Measurements from ENCODE around the gene VWA3B. TPM values are rescaled to one million over a fixed set of nuclear protein-coding genes. Genes with fewer than 3 reads are reported as not detected.
"Not testable (repeated sequence)": the region's sequence is repeated elsewhere in the genome, so short reads cannot be mapped to it uniquely, and the experiment has no call there.

VWA3B gene, protein sequence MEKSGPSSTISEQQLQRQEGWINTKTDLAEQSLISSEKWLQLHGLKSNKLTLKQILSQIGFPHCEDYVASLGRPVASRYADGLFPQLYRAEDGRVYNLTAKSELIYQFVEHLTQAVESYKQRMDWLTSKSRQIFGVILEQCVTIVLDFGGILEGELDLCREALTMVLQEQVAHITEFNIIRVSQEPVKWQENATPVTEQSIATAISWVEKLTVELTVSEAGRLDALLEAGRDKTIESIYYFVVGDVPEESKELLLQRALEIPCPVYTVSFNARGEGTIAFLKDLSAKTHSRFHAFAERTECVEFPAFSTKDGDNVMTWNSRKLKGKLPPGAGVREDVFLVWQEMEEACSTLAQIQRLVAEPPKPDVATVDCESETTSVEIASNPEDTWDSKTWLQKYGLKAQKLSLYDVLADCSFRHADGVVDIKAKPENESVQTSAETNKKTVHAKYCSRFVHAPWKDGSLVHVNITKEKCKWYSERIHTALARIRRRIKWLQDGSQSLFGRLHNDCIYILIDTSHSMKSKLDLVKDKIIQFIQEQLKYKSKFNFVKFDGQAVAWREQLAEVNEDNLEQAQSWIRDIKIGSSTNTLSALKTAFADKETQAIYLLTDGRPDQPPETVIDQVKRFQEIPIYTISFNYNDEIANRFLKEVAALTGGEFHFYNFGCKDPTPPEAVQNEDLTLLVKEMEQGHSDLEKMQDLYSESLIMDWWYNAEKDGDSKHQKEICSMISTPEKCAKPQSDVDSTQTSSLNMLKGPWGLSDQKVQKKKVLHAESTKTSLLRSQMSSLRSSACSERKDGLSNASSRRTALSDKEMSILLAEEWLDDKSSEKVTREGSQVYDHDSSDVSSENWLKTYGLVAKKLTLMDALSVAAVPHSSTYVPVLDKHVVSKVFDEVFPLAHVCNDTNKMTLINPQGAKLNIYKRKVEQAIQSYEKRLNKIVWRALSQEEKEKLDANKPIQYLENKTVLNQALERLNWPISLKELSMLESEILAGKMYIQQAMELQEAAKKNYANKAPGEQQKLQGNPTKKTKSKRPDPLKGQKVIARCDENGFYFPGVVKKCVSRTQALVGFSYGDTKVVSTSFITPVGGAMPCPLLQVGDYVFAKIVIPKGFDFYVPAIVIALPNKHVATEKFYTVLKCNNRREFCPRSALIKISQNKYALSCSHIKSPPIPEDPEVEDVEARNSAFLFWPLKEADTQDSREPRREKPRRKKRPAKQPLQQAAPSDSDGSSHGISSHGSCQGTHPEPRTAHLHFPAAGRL (N-terminal part only)
- total RNA-seq: not detected

DNA sequence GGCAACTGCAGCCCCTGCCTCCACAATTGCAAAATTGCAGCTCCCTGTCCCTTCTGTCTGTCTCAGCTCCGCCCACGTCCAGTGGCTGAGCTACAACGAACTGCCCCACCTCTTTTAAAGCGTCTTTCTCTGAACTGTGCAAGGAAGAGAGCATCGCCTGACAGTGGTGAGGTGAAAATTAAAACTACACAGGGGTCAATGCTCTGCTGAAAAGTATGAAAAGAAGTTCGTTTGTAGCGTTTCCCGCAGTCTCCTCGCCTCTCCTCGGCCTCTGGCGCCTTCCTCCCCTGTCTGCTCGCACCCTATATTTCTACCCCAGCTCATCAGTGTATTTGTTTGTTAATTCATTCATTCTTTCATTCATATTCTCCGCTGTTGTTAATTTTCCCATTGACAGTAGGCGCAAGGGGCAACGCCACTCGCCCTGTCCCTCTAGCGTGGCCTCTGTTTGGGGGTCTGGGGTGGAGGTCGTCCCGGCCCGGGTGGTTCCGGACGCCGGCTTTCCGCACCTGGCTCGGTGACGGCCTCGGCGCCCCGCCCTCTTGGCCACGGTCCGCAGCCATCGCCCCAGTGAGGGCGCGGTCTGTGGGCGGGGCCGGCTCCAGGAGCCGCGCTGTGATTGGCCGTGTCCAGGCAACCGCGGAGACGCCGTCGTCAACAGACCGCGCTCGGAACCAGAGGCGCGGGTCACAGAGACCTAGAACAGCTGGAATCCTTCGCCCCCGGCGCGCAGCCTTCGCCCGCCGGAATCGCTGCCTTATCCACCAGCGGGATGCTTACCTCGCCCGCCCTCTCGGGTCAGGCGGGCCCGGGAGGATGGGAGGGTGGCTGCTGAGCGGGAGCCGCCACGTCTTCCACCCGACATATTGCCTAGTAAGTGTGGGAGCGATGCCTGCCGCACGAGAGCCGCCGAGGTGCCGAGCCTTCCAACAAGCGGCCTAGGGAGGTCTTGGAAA lies at the start of gene VWA3B:
Gene VWA3B (plus strand): TSS at position 677 of the 956 bp plus-strand sequence. CDS start 5,926 bp downstream, outside the sequence.
- DNase-seq: peak; percentile 66
- no peak within 1 kb of the TSS for H3K27ac Mint-ChIP-seq
- no peaks in the 10 kb centered on the region for H3K36me3 Mint-ChIP-seq (ENCODE audit: low read depth)
- POLR2A ChIA-PET: no interaction called here
- H3K4me1 Mint-ChIP-seq (ENCODE audit: low read depth): peaks cover 38% of the 10 kb centered on the region
- ATAC-seq: peak; percentile 92
- H3K4me3 Mint-ChIP-seq: peak within 1 kb of the TSS; percentile 75
- peaks cover 34% of the 10 kb centered on the region for H3K27me3 Mint-ChIP-seq (ENCODE audit: low read depth)
- CTCF ChIA-PET: no interaction called here
- H3K9me3 Mint-ChIP-seq (ENCODE audit: insufficient read depth): no peaks in the 10 kb centered on the region

DNA sequence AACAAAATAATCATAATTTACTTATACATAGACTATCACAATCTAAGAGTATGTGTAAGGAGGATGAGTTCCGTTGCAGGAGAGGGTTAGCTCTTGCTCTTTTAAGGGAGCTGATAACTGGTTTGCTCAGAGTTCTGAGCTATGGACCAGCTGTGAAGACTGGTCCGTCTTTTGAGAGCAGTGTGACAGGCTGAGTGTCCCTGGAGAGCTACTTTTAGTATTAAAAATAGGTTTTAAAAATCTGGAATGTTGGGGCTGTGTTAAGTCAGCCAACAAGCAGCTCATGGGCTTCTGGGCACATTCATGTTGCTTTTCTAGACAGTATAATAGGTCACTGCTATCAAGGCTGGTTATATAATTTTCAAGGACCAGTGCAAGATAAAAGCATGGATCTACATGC lies 49.8 kb upstream of the VWA3B start:
- POLR2A ChIA-PET: no interaction called here
- H3K4me3 Mint-ChIP-seq: no peak overlapping the region
- no peaks in the 10 kb centered on the region for H3K4me1 Mint-ChIP-seq (ENCODE audit: low read depth)
- H3K27ac Mint-ChIP-seq: no peak overlapping the region
- ATAC-seq: no peak
- H3K36me3 Mint-ChIP-seq (ENCODE audit: low read depth): no peaks in the 10 kb centered on the region
- H3K9me3 Mint-ChIP-seq (ENCODE audit: insufficient read depth): no peaks in the 10 kb centered on the region
- peaks cover 9% of the 10 kb centered on the region for H3K27me3 Mint-ChIP-seq (ENCODE audit: low read depth)
- no peak for DNase-seq
- CTCF ChIA-PET: interaction anchor here (0.5 to 0.9 kb wide), 2 partner anchors 230 to 235 kb away, joined by 3 read pairs; no protein-coding TSS in a partner anchor

DNA sequence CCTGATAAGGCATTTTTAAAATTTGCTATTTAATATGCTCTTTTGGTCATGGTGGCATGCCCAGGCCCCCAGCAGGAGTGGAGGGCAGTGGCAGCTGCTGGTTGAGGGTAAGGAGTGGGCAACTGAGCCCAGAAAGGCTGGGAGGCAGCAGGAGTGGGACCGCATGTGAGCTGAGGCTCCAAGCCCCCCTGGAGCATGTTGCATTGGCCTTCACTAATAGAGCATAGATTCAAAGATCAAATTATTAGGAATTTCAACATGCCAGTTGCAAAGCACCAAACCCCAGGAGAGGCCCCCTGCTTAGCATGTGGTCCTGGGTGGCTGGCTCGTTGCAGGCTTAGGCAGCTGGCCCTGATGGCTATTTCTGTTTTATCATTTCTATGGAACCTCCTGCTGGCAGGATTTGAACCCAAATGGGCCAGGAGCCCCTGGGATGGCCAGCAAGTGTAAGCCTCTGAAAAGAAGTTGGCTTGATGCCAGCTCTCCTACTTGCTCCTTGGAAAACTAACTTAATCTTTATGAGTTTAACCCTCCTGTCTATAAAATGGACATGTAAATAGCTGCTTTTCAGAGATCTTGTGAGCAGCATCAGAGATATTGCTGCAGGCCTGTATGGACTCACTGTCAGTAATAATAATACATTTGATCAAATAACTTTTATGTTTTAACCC lies 49.2 kb upstream of the VWA3B start:
- CTCF ChIA-PET: interaction anchor here (0.7 to 0.9 kb wide), 2 partner anchors 10 to 231 kb away, joined by 3 read pairs; no protein-coding TSS in a partner anchor
- peaks cover 12% of the 10 kb centered on the region for H3K27me3 Mint-ChIP-seq (ENCODE audit: low read depth)
- no peaks in the 10 kb centered on the region for H3K36me3 Mint-ChIP-seq (ENCODE audit: low read depth)
- DNase-seq: no peak
- no peak overlapping the region for H3K4me3 Mint-ChIP-seq
- ATAC-seq: no peak
- POLR2A ChIA-PET: no interaction called here
- no peak overlapping the region for H3K27ac Mint-ChIP-seq
- no peaks in the 10 kb centered on the region for H3K4me1 Mint-ChIP-seq (ENCODE audit: low read depth)
- no peaks in the 10 kb centered on the region for H3K9me3 Mint-ChIP-seq (ENCODE audit: insufficient read depth)

DNA sequence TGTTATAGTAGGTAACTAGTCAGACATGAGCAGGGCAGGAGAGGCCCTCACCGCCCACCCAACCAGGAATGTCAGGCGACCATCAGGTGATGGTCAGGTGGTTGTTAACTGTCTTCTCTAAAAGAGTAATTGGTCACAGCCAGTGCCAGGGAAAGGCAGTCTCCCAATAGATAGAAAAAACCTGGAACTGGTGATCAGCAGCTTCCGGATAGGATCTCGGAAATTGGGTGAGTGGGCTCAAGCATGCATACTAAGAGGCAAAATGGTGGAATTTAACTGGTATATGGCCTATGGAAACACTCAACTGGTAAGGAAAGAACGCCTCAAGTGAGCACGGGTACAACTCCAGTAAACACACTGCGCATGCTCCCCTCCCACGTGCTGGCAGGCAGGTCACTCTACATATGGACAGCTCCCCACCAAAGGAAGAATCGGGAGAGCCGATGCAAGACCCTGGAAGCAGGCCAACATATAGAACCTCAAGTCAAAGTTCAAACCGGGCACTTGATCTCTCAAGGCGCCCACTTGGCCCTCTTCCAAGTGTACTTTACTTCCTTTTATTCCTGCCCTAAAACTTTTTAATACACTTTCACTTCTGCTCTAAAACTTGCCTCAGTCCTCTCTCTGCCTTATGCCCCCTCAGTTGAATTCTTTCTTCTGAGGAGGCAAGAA lies 47.7 kb upstream of the VWA3B start:
- no peak for ATAC-seq
- Mint-ChIP-seq H3K36me3 (ENCODE audit: low read depth) (no peaks in the 10 kb centered on the region), H3K27me3 (ENCODE audit: low read depth) (peaks cover 13% of the 10 kb centered on the region), H3K9me3 (ENCODE audit: insufficient read depth) (peaks cover 7% of the 10 kb centered on the region), H3K27ac (no peak overlapping the region), H3K4me3 (no peak overlapping the region), H3K4me1 (ENCODE audit: low read depth) (no peaks in the 10 kb centered on the region)
- POLR2A ChIA-PET: no interaction called here
- CTCF ChIA-PET: no interaction called here
- DNase-seq: no peak

DNA sequence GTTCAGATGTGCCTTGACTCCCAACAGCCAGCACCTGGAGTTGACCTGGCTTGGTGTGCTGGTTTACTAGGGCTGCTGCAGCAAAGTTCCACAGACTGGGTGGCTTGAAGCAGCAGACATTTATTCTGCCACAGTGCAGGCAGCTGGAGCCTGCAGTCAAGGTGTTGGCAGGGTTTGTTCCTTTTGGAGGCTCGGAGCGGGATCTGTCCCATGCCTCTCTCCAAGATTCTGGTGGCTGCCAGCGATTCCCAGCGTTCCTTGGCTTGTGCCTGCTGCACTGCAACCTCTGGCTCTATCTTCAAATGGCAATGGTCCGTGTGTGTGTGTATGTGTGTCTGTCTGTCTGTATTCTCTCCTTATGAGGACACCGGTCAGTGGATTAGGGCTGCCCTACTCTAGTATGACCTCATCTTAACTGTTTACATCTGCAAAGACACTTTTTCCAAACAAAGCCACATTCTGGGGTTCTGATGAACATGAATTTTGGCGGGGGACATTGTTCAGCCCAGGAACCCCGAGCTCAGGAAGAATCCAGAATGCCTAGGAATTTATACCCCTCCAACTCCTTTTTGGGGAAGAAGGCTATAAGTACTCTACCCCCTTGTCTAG lies 46.5 kb upstream of the VWA3B start:
- H3K4me1 Mint-ChIP-seq (ENCODE audit: low read depth): no peaks in the 10 kb centered on the region
- peaks cover 13% of the 10 kb centered on the region for H3K27me3 Mint-ChIP-seq (ENCODE audit: low read depth)
- CTCF ChIA-PET: no interaction called here
- POLR2A ChIA-PET: no interaction called here
- ATAC-seq (no peak), DNase-seq (no peak)
- peaks cover 6% of the 10 kb centered on the region for H3K36me3 Mint-ChIP-seq (ENCODE audit: low read depth)
- H3K9me3 Mint-ChIP-seq (ENCODE audit: insufficient read depth): peaks cover 16% of the 10 kb centered on the region
- no peak overlapping the region for H3K4me3 Mint-ChIP-seq
- no peak overlapping the region for H3K27ac Mint-ChIP-seq

DNA sequence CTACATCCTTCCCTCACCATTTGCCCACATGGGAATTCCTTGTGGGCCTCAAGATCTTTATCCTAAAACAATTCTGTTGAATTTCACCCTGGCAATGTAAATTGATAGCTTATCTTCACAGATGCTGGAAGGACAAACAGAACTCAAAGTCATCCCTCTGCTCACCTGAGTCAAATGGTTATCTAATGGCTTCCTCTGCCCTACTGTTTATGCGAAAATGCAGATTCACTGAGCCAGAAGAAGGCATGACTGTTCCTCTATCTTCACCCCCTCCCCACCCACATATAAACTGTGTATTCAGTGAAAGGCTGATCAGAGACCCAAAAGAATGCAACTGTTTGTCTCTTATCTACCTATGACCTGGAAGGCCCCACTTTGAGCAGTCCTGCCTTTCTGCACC lies 43.9 kb upstream of the VWA3B start:
- Mint-ChIP-seq H3K9me3 (ENCODE audit: insufficient read depth) (peaks cover 21% of the 10 kb centered on the region), H3K36me3 (ENCODE audit: low read depth) (peaks cover 6% of the 10 kb centered on the region), H3K4me3 (no peak overlapping the region), H3K27ac (no peak overlapping the region), H3K27me3 (ENCODE audit: low read depth) (peaks cover 10% of the 10 kb centered on the region), H3K4me1 (ENCODE audit: low read depth) (no peaks in the 10 kb centered on the region)
- DNase-seq: no peak
- ATAC-seq: no peak
- ChIA-PET POLR2A (no interaction called here), CTCF (no interaction called here)

DNA sequence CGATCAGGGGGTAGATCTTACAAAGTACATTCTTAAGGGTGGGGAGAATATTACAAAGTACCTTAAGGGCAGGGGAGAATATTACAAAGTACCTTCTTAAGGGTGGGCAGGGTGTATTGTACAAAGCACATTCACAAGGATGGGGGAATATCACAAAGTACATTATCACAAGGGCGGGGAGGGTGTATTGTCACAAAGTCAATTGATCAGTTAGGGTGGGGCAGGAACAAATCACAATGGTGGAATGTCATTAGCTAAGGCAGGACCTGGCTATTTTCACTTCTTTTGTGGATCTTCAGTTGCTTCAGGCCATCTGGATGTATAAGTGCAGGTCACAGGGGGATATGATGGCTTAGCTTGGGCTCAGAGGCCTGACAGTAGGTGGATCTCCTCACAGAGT lies 42.2 kb upstream of the VWA3B start:
- H3K27me3 Mint-ChIP-seq (ENCODE audit: low read depth): peaks cover 13% of the 10 kb centered on the region
- H3K4me1 Mint-ChIP-seq (ENCODE audit: low read depth); ATAC-seq; H3K27ac Mint-ChIP-seq; H3K4me3 Mint-ChIP-seq; POLR2A ChIA-PET; H3K36me3 Mint-ChIP-seq (ENCODE audit: low read depth); DNase-seq; CTCF ChIA-PET: not testable (repeated sequence)
- H3K9me3 Mint-ChIP-seq (ENCODE audit: insufficient read depth): peaks cover 21% of the 10 kb centered on the region

DNA sequence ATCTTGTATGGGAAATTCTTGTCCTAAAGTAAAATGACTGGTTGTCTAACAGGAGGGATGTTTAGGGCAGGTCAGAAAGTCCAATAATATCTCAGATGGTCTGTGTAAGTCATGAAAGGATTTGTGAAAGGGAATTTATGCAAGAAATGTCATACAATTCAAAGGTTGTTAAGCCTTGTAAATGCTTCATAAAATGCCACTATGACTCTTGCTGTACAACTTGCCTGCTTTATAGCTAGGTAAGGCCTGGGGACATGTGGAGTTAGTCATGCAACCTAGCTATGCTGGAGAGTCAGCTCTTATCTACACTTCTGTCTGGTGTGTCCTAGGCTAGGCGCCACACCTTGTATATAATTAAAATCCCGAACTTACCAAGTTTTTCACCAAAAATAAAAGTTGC lies 36.9 kb upstream of the VWA3B start:
- Mint-ChIP-seq H3K36me3 (ENCODE audit: low read depth) (peaks cover 2% of the 10 kb centered on the region), H3K27ac (no peak overlapping the region), H3K9me3 (ENCODE audit: insufficient read depth) (peaks cover 9% of the 10 kb centered on the region), H3K4me3 (no peak overlapping the region), H3K4me1 (ENCODE audit: low read depth) (no peaks in the 10 kb centered on the region), H3K27me3 (ENCODE audit: low read depth) (peaks cover 14% of the 10 kb centered on the region)
- no peak for DNase-seq
- ChIA-PET CTCF (no interaction called here), POLR2A (no interaction called here)
- no peak for ATAC-seq

DNA sequence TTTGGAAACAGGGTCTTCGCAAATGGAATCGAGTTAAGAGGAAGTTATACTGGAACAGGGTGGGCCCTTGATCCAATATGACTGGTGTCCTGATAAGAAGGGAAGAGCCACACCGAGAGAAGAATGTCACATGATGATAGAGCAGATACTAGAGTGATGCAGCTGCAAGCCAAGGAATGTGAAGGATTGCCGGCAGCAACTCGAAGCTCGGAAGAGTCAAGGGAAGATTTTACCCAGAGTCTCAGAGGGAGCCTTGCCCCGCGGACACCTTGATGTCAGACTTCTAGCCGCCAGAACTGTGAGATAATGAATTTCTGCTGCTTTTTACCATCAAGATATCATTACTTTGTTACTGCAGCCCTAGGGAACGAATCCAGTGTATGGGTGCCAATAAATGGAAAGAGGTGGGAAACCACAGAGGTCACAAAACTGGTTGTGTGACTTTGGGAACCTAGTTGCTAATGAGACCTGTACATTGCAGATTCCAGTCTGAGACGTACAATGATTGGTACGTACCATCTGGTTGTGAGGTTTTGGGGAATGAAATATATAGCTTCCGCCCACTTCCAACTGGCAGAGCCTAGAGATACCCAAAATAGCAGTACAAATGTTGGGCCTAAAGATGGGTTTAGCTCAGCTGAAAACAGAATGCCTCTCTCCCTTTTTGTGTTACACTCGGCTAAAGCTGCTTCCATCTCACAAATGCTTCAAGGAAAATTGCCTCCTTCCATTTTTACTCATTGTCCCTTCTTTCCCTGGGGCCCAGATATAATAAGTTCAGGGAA lies 28.6 kb upstream of the VWA3B start:
- H3K9me3 Mint-ChIP-seq (ENCODE audit: insufficient read depth): no peaks in the 10 kb centered on the region
- H3K4me3 Mint-ChIP-seq: no peak overlapping the region
- DNase-seq (no peak), ATAC-seq (no peak)
- H3K4me1 Mint-ChIP-seq (ENCODE audit: low read depth): no peaks in the 10 kb centered on the region
- peaks cover 6% of the 10 kb centered on the region for H3K27me3 Mint-ChIP-seq (ENCODE audit: low read depth)
- H3K36me3 Mint-ChIP-seq (ENCODE audit: low read depth): no peaks in the 10 kb centered on the region
- ChIA-PET CTCF (no interaction called here), POLR2A (interaction anchor here (0.6 kb wide), 1 partner anchor 25 kb away, joined by 4 read pairs; no protein-coding TSS in a partner anchor)
- H3K27ac Mint-ChIP-seq: no peak overlapping the region
